SK-N-SH treated with all-trans-retinoic acid at 6 μM for 48 hours (cell line): ENCODE measurements around the gene STAMBPL1.

Experiments used
- ATAC-seq: fragments of 200-7000 bp; cut with Tn5 transposase; 3 replicates; pipeline ENCODE4 v1.9.1; 2020; ENCODE audit warnings: mild to moderate bottlenecking, moderate library complexity
- ARNTL ChIP-seq: fragments of 450-650 bp; formaldehyde crosslinking; IDR thresholded peaks from 2 replicates; pipeline ENCODE4 v1.5.0; 2020; ENCODE audit warnings: low read depth, mild to moderate bottlenecking, moderate library complexity, borderline replicate concordance
- CREB5 ChIP-seq: fragments of 250-450 bp; sonication (Bioruptor Pico); IDR thresholded peaks from 2 replicates; pipeline ENCODE4 v1.5.1; 2020; ENCODE audit warnings: low read depth, mild to moderate bottlenecking, moderate library complexity
- CSRNP3 ChIP-seq: fragments of 250-450 bp; sonication (Bioruptor Pico); IDR thresholded peaks from 2 replicates; pipeline ENCODE4 v1.5.1; 2021; ENCODE audit warnings: mild to moderate bottlenecking, moderate library complexity
- ESRRG ChIP-seq: fragments of 250-450 bp; sonication (Bioruptor Pico); IDR thresholded peaks from 2 replicates; pipeline ENCODE4 v1.6.1; 2021; ENCODE audit warnings: mild to moderate bottlenecking
- GLIS3 ChIP-seq: fragments of 250-450 bp; sonication (Bioruptor Pico); IDR thresholded peaks from 2 replicates; pipeline ENCODE4 v1.5.0; 2020; ENCODE audit warnings: mild to moderate bottlenecking, moderate library complexity
- OSR1 ChIP-seq: fragments of 250-450 bp; sonication (Bioruptor Pico); IDR thresholded peaks from 2 replicates; pipeline ENCODE4 v1.8.0; 2022; ENCODE audit warnings: moderate library complexity, mild to moderate bottlenecking, inconsistent platforms
- POU6F1 ChIP-seq: fragments of 250-450 bp; sonication (Bioruptor Pico); IDR thresholded peaks from 2 replicates; pipeline ENCODE4 v1.8.0; 2021; ENCODE audit warnings: low read depth, mild to moderate bottlenecking, moderate library complexity, borderline replicate concordance
- PPARA ChIP-seq: fragments of 250-450 bp; sonication (Bioruptor Pico); IDR thresholded peaks from 2 replicates; pipeline ENCODE4 v1.5.0; 2020; ENCODE audit warnings: mild to moderate bottlenecking, borderline replicate concordance
- RARB ChIP-seq: fragments of 250-450 bp; sonication (Bioruptor Pico); IDR thresholded peaks from 2 replicates; pipeline ENCODE4 v1.8.0; 2021; ENCODE audit warnings: mild to moderate bottlenecking, moderate library complexity
- SNAI2 ChIP-seq: fragments of 250-450 bp; sonication (Bioruptor Pico); IDR thresholded peaks from 2 replicates; pipeline ENCODE4 v1.5.0; 2020; ENCODE audit warnings: mild to moderate bottlenecking, moderate library complexity
- TCF4 ChIP-seq: fragments of 250-450 bp; sonication (Bioruptor Pico); IDR thresholded peaks from 2 replicates; pipeline ENCODE4 v1.8.0; 2021; ENCODE audit warnings: mild to moderate bottlenecking, moderate library complexity, borderline replicate concordance
- TOX ChIP-seq: fragments of 250-450 bp; sonication (Bioruptor Pico); IDR thresholded peaks from 2 replicates; pipeline ENCODE4 v1.8.0; 2021; ENCODE audit warnings: mild to moderate bottlenecking, moderate library complexity, borderline replicate concordance
- TSHZ2 ChIP-seq: fragments of 250-450 bp; sonication (Bioruptor Pico); IDR thresholded peaks from 2 replicates; pipeline ENCODE4 v1.5.0; 2020; ENCODE audit warnings: mild to moderate bottlenecking, moderate library complexity
- ZC3H10 ChIP-seq: fragments of 250-450 bp; sonication (Bioruptor Pico); IDR thresholded peaks from 2 replicates; pipeline ENCODE4 v1.5.1; 2021; ENCODE audit warnings: mild to moderate bottlenecking, moderate library complexity
- ZFP30 ChIP-seq: fragments of 450-650 bp; formaldehyde crosslinking; IDR thresholded peaks from 2 replicates; pipeline ENCODE4 v1.5.0; 2022; ENCODE audit warnings: mild to moderate bottlenecking, moderate library complexity
- ZNF565 ChIP-seq: fragments of 450-650 bp; formaldehyde crosslinking; conservative IDR thresholded peaks from 2 replicates; pipeline ENCODE4 v1.5.0; 2020; ENCODE audit warnings: low read depth, mild to moderate bottlenecking, moderate library complexity
- ZNF70 ChIP-seq: fragments of 450-650 bp; formaldehyde crosslinking; IDR thresholded peaks from 2 replicates; pipeline ENCODE4 v1.5.0; 2020; ENCODE audit warnings: mild to moderate bottlenecking, moderate library complexity
- ZNF8 ChIP-seq: fragments of 450-650 bp; formaldehyde crosslinking; IDR thresholded peaks from 2 replicates; pipeline ENCODE4 v1.5.0; 2020; ENCODE audit warnings: mild to moderate bottlenecking, moderate library complexity

STAMBPL1 gene

GRCh38 chr10:88899886-88900285 is 19.8 kb downstream of the STAMBPL1 start (continued):
- no peak for TF ChIP-seq POU6F1 (CRISPR knock-in tag)
- TF ChIP-seq ZFP30 (CRISPR knock-in tag), result no peak
- no peak for TF ChIP-seq ZNF565 (CRISPR knock-in tag)
- TF ChIP-seq CREB5 (CRISPR knock-in tag), result no peak
- no peak for TF ChIP-seq ARNTL (CRISPR knock-in tag)
- no peak for TF ChIP-seq GLIS3

GRCh38 chr10:88901206-88901983 is 21.4 kb downstream of the STAMBPL1 start:
- no peak; the same call in 1 of the 3 replicates for ATAC-seq
- TF ChIP-seq POU6F1 (CRISPR knock-in tag) (no peak), TCF4 (CRISPR knock-in tag) (no peak), CSRNP3 (CRISPR knock-in tag) (no peak), ZFP30 (CRISPR knock-in tag) (no peak), RARB (CRISPR knock-in tag) (no peak), CREB5 (CRISPR knock-in tag) (no peak), ZC3H10 (CRISPR knock-in tag) (no peak), OSR1 (CRISPR knock-in tag) (no peak), ZNF8 (CRISPR knock-in tag) (no peak), ESRRG (no peak), ZNF70 (CRISPR knock-in tag) (no peak), SNAI2 (CRISPR knock-in tag) (no peak), TOX (CRISPR knock-in tag) (no peak), TSHZ2 (no peak), PPARA (no peak), GLIS3 (no peak)
